SIG-M5 (cell line): ENCODE results near the gene BORCS8.
"Not testable (repeated sequence)": the region's sequence is repeated elsewhere in the genome, so short reads cannot be mapped to it uniquely, and the experiment has no call there.

Experiments used
- DNase-seq: peaks from one replicate; lab custom pipeline; 2025; lab: John Stamatoyannopoulos, UW

Gene BORCS8

GRCh38 chr19:19192078-19192882 lies at the start of gene BORCS8, which contains the start of gene RFXANK:
TSS of gene BORCS8 (minus strand) at chr19:19192152. CDS start at chr19:19192117, 35 bp downstream.
TSS of gene RFXANK (plus strand) at chr19:19192258. CDS start at chr19:19193947, 1,689 bp downstream.
- DNase-seq = peak; percentile 89

GRCh38 chr19:19240476-19240875 lies 48.5 kb upstream of the BORCS8 start:
- DNase-seq = no peak

GRCh38 chr19:19239675-19240074 lies 47.7 kb upstream of the BORCS8 start:
- no peak for DNase-seq

GRCh38 chr19:19238126-19238894 lies 46.4 kb upstream of the BORCS8 start:
- DNase-seq = no peak

GRCh38 chr19:19236173-19236572 lies 44.2 kb upstream of the BORCS8 start:
- DNase-seq = no peak

- DNase-seq = no peak
Measured at GRCh38 chr19:19234220-19234816, 42.4 kb upstream of the BORCS8 start.

- no peak for DNase-seq
Measured at GRCh38 chr19:19232261-19232721, 40.3 kb upstream of the BORCS8 start.

- DNase-seq = no peak
Measured at GRCh38 chr19:19230999-19231398, 39.0 kb upstream of the BORCS8 start.

GRCh38 chr19:19229701-19230100 lies 37.7 kb upstream of the BORCS8 start:
- DNase-seq = no peak

GRCh38 chr19:19227217-19227616 lies 35.3 kb upstream of the BORCS8 start:
- no peak for DNase-seq

- DNase-seq = no peak
Measured at GRCh38 chr19:19226663-19227062, 34.7 kb upstream of the BORCS8 start.

- no peak for DNase-seq
Measured at GRCh38 chr19:19226204-19226603, 34.3 kb upstream of the BORCS8 start.

GRCh38 chr19:19224852-19225494 lies 33.0 kb upstream of the BORCS8 start:
- no peak for DNase-seq

GRCh38 chr19:19224150-19224851 lies 32.3 kb upstream of the BORCS8 start:
- DNase-seq = no peak

- DNase-seq = no peak
Measured at GRCh38 chr19:19223636-19224035, 31.7 kb upstream of the BORCS8 start.

GRCh38 chr19:19223060-19223459 lies 31.1 kb upstream of the BORCS8 start:
- DNase-seq = no peak

- not testable (repeated sequence) for DNase-seq
Measured at GRCh38 chr19:19221000-19221399, 29.0 kb upstream of the BORCS8 start.

GRCh38 chr19:19218911-19219310 lies 27.0 kb upstream of the BORCS8 start:
- DNase-seq = no peak

GRCh38 chr19:19217099-19217498 lies 25.1 kb upstream of the BORCS8 start:
- DNase-seq = no peak

GRCh38 chr19:19215792-19216191 lies 23.8 kb upstream of the BORCS8 start:
- no peak for DNase-seq

- DNase-seq = no peak
Measured at GRCh38 chr19:19214892-19215291, 22.9 kb upstream of the BORCS8 start.

GRCh38 chr19:19214159-19214490 lies 22.2 kb upstream of the BORCS8 start:
- DNase-seq = no peak
